HCEC 1CT (cell line): ENCODE measurements around the gene C1orf35.

Experiments
- DNase-seq: peaks from one replicate; pipeline ENCODE4 v3.0.0-alpha.2; 2017

The C1orf35 gene

GRCh38 chr1:228077565-228078330, 25.4 kb downstream of the C1orf35 start:
- no peak for DNase-seq

GRCh38 chr1:228076796-228077430, 26.2 kb downstream of the C1orf35 start:
- DNase-seq: no peak

- no peak for DNase-seq
Measured at GRCh38 chr1:228075801-228076271, 27.3 kb downstream of the C1orf35 start.

GRCh38 chr1:228074954-228075730, 28.0 kb downstream of the C1orf35 start:
- DNase-seq: no peak

- DNase-seq: no peak
Measured at GRCh38 chr1:228073857-228074545, 29.1 kb downstream of the C1orf35 start.

- DNase-seq: no peak
Measured at GRCh38 chr1:228073061-228073856, 29.9 kb downstream of the C1orf35 start.

GRCh38 chr1:228072658-228073043, 30.5 kb downstream of the C1orf35 start:
- DNase-seq: no peak

GRCh38 chr1:228071839-228072657, 31.1 kb downstream of the C1orf35 start:
- DNase-seq: no peak

- DNase-seq: no peak
Measured at GRCh38 chr1:228070851-228071250, 32.3 kb downstream of the C1orf35 start.

- DNase-seq: no peak
Measured at GRCh38 chr1:228070173-228070572, 33.0 kb downstream of the C1orf35 start.

GRCh38 chr1:228068359-228068758, 34.8 kb downstream of the C1orf35 start:
- DNase-seq: no peak

- DNase-seq: no peak
Measured at GRCh38 chr1:228066891-228067654, 36.1 kb downstream of the C1orf35 start.

- no peak for DNase-seq
Measured at GRCh38 chr1:228066416-228066815, 36.7 kb downstream of the C1orf35 start.

GRCh38 chr1:228065543-228066347, 37.4 kb downstream of the C1orf35 start:
- no peak for DNase-seq

GRCh38 chr1:228064741-228065542, 38.2 kb downstream of the C1orf35 start:
- no peak for DNase-seq

- no peak for DNase-seq
Measured at GRCh38 chr1:228064296-228064695, 38.8 kb downstream of the C1orf35 start.

GRCh38 chr1:228063251-228064191, 39.6 kb downstream of the C1orf35 start:
- DNase-seq: no peak
